GM12878 (cell line): ENCODE results near the gene PRMT2. TPM values are rescaled to one million over a fixed set of nuclear protein-coding genes. Genes with fewer than 3 reads are reported as not detected.

Experiments
- ATAC-seq: fragments of 200-7000 bp; cut with Tn5 transposase; 3 replicates; pipeline ENCODE4 v1.9.1; 2020; ENCODE audit warnings: mild to moderate bottlenecking, moderate library complexity
- BruUV-seq: library from RNA; stranded (reverse); fragments of 400-500 nt; replicated peaks from 2 replicates; lab custom pipeline; 2021; lab: Mats Ljungman, UMichigan
- CTCF ChIA-PET: fragments of 300-600 bp; sonication (Branson Sonifier 250); formaldehyde crosslinking; extraction: SDS; loops from one replicate; lab custom pipeline; 2021; ENCODE audit warnings: inconsistent platforms; lab: Yijun Ruan, JAX
- POLR2A ChIA-PET: fragments of 350-600 bp; formaldehyde crosslinking; extraction: SDS; loops from one replicate; lab custom pipeline; 2021; ENCODE audit warnings: inconsistent platforms; lab: Charles Lee
- RAD21 ChIA-PET: fragments of 300-600 bp; sonication (Branson Sonifier 250); formaldehyde crosslinking; loops from one replicate; lab custom pipeline; 2023; ENCODE audit warnings: antibody characterized with exemption; ENCODE audit not compliant: unreplicated experiment; lab: Charles Lee
- SMC1A ChIA-PET: fragments of 300-600 bp; sonication (Branson Sonifier 250); formaldehyde crosslinking; loops from one replicate; lab custom pipeline; 2023; ENCODE audit not compliant: unreplicated experiment, uncharacterized antibody; lab: Charles Lee
- DNase-seq: peaks from one replicate; pipeline ENCODE4 v3.0.0-alpha.2; 2011; ENCODE audit warnings: low read depth, low spot score
- FAIRE-seq: peaks from 3 replicates; lab custom pipeline; 2011; peaks lifted over from hg19 to GRCh38; lab: Jason Lieb, UNC
- H2AFZ ChIP-seq: 2 replicates; pipeline ENCODE4 v1.6.0; 2011; ENCODE audit warnings: low read depth, low read length, control low read depth; ENCODE audit not compliant: control insufficient read depth
- H3K27ac ChIP-seq: 2 replicates; pipeline ENCODE4 v1.5.1; 2011; ENCODE audit warnings: control low read depth; ENCODE audit not compliant: control insufficient read depth, insufficient read depth
- H3K27me3 ChIP-seq, 2 experiments: replicated peaks in 1 of 2; 2 replicates each; pipeline versions ENCODE4 v1.6.0 to v1.6.1; 2011; ENCODE audit warnings: low read length in 1 of 2; ENCODE audit not compliant: control insufficient read depth in 2 of 2, insufficient read depth in 2 of 2
- H3K36me3 ChIP-seq, 2 experiments: 2 replicates each; pipeline ENCODE4 v1.5.1; 2011; ENCODE audit warnings: low read length in 1 of 2; ENCODE audit not compliant: control insufficient read depth in 2 of 2, insufficient read depth in 2 of 2
- H3K4me1 ChIP-seq: 2 replicates; pipeline ENCODE4 v1.6.1; 2011; ENCODE audit warnings: mild to moderate bottlenecking, low read length, moderate library complexity, mixed read lengths; ENCODE audit not compliant: control insufficient read depth, insufficient read depth
- H3K4me2 ChIP-seq: 2 replicates; pipeline ENCODE4 v1.6.0; 2011; ENCODE audit warnings: control low read depth; ENCODE audit not compliant: control insufficient read depth, insufficient read depth
- H3K4me3 ChIP-seq: fragments of 200-600 bp; sonication (generic); 2 replicates; pipeline ENCODE4 v1.5.1; 2016
- H3K79me2 ChIP-seq: 2 replicates; pipeline ENCODE4 v1.6.0; 2011; ENCODE audit warnings: low read length; ENCODE audit not compliant: control insufficient read depth, insufficient read depth
- H3K9ac ChIP-seq: 2 replicates; pipeline ENCODE4 v1.8.0; 2011; ENCODE audit warnings: low read length, control low read depth, mixed read lengths; ENCODE audit not compliant: control insufficient read depth, insufficient read depth
- H3K9me3 ChIP-seq: replicated peaks from 3 replicates; pipeline ENCODE4 v1.5.1; 2011; ENCODE audit warnings: mild to moderate bottlenecking, low read length; ENCODE audit not compliant: control insufficient read depth, insufficient read depth
- H4K20me1 ChIP-seq: 2 replicates; pipeline ENCODE4 v1.6.0; 2011; ENCODE audit not compliant: control insufficient read depth, insufficient read depth
- CEBPB ChIP-seq, 2 experiments: fragments of 150-350 bp in 1 of 2; IDR thresholded peaks; 2 replicates each; pipeline ENCODE4 v1.6.1; 2012 to 2014; ENCODE audit warnings: low read depth in 2 of 2, low read length in 2 of 2, borderline replicate concordance in 1 of 2, inconsistent platforms in 1 of 2
- E4F1 ChIP-seq: fragments of 450-650 bp; IDR thresholded peaks from 2 replicates; pipeline ENCODE4 v1.6.1; 2018; ENCODE audit warnings: borderline replicate concordance, mild to moderate bottlenecking; ENCODE audit not compliant: partially characterized antibody
- ETV6 ChIP-seq, 2 experiments: fragments of 450-650 bp in 1 of 2; IDR thresholded peaks in 1 of 2; conservative IDR thresholded peaks in 1 of 2; 2 replicates each; pipeline ENCODE4 v1.6.1; 2014; ENCODE audit warnings: antibody characterized with exemption in 1 of 2, borderline replicate concordance in 1 of 2, low read depth in 1 of 2, mild to moderate bottlenecking in 1 of 2, moderate library complexity in 1 of 2
- HDAC6 ChIP-seq: fragments of 200-600 bp; sonication (generic); IDR thresholded peaks from one replicate; pipeline ENCODE4 v1.8.0; 2017; ENCODE audit warnings: antibody characterized with exemption; ENCODE audit not compliant: unreplicated experiment
- SRF ChIP-seq, 2 experiments: IDR thresholded peaks; 2 replicates each; pipeline ENCODE4 v1.6.1; 2011; ENCODE audit warnings: low read depth in 2 of 2, low read length in 2 of 2, mild to moderate bottlenecking in 1 of 2, moderate library complexity in 1 of 2
- WGBS: methylation state at CpG from one replicate; pipeline ENCODE4 v1.1.6; 2016; ENCODE audit warnings: low lambda C conversion rate; ENCODE audit not compliant: insufficient replicate concordance, insufficient coverage; ENCODE audit errors: missing lambda C conversion rate; 5-methylcytosine and 5-hydroxymethylcytosine counted together
- in situ Hi-C: fragments of 300-500 bp; cut with MboI; formaldehyde crosslinking; loops from 9 replicates; pipeline ENCODE4 v1.14.3; 2018; ENCODE audit warnings: mixed read lengths
- intact Hi-C: fragments of 100-400 bp; cut with micrococcal nuclease; formaldehyde crosslinking; loops from one replicate; pipeline ENCODE4 v1.14.2; 2022; ENCODE audit not compliant: unreplicated experiment
- polyA plus RNA-seq, 11 experiments: library from polyadenylated mRNA; depleted of rRNA in 4 of 11; unstranded in 6 of 11; stranded (reverse) in 5 of 11; fragments of >200 nt; fragmentation: Nextera tagmentation in 4 of 11; fragmentation: Illumina TruSeq in 1 of 11; extraction: Ambion mirVana in 4 of 11; extraction: Trizol in 1 of 11; gene quantifications; 1 replicate in 1 of 11; 2 replicates in 10 of 11; pipeline versions ENCODE4 v1.2.1 to v1.2.3, GENCODE V29; 2011 to 2016; ENCODE audit warnings: inconsistent platforms in 2 of 11, missing spikeins in 2 of 11, low read depth in 1 of 11
- total RNA-seq, 4 experiments: library from RNA; depleted of rRNA in 3 of 4; stranded (reverse); fragments of >200 nt in 3 of 4; fragmentation: Illumina TruSeq in 1 of 4; extraction: Trizol in 1 of 4; gene quantifications; 2 replicates each; pipeline versions ENCODE4 v1.2.1 to v1.2.3, GENCODE V29; 2013 to 2021

Gene PRMT2
- total and polyA plus RNA-seq, 10 of the 15 experiments (the other 5 are each of a cell fraction or from before 2014, with no cell fraction given): 16.1 to 48.6 (median 36.2) TPM

- ChIA-PET CTCF (no interaction called here), POLR2A (no interaction called here), SMC1A (no interaction called here), RAD21 (no interaction called here)
- H2AFZ ChIP-seq: no peak overlapping the region
- no peak for TF ChIP-seq E4F1
- no peak for TF ChIP-seq HDAC6
- TF ChIP-seq ETV6 (conservative IDR thresholded peaks at IDR 0.05 in 1 of 2, IDR thresholded peaks at IDR 0.05 in 1 of 2; ENCODE audit: borderline replicate concordance in 1 of 2, low read depth in 1 of 2): no peak
- TF ChIP-seq CEBPB (IDR thresholded peaks at IDR 0.05; ENCODE audit: borderline replicate concordance in 1 of 2, low read depth in 2 of 2, low read length in 2 of 2): no peak
- no peak for TF ChIP-seq SRF (IDR thresholded peaks at IDR 0.05; ENCODE audit: low read depth in 2 of 2, low read length in 2 of 2)
- FAIRE-seq (no peak), DNase-seq (no peak), ATAC-seq (no peak)
- in situ Hi-C loops (no loop called here), intact Hi-C loops (no loop called here)
- 70% methylated on average over 9 of the region's 9 CpGs for WGBS
- no peaks in the 10 kb centered on the region for H3K27me3 ChIP-seq
- no peak overlapping the region for H3K9ac ChIP-seq
- H3K4me3 ChIP-seq: no peak overlapping the region
- no peaks in the 10 kb centered on the region for H3K79me2 ChIP-seq
- no peaks in the 10 kb centered on the region for H4K20me1 ChIP-seq
- H3K36me3 ChIP-seq: no peaks in the 10 kb centered on the region
- H3K9me3 ChIP-seq: no peaks in the 10 kb centered on the region
- H3K4me2 ChIP-seq: no peak overlapping the region
- H3K4me1 ChIP-seq: no peaks in the 10 kb centered on the region
- no TSS peak for BruUV-seq
- no peak overlapping the region for H3K27ac ChIP-seq
Measured at GRCh38 chr21:46674430-46675007, 39.0 kb downstream of the PRMT2 start.
